GM12892 (cell line): ENCODE data around the gene BAAT.

Source experiments
- POLR2A ChIP-seq: IDR thresholded peaks from 2 replicates; pipeline ENCODE4 v1.6.1; 2011; ENCODE audit warnings: low read depth, low read length, control low read depth
- POLR2AphosphoS5 ChIP-seq: IDR thresholded peaks from 2 replicates; pipeline ENCODE4 v1.6.1; 2011; ENCODE audit warnings: low read depth, low read length, control low read depth

GRCh38 chr9:101365181-101365580 lies 19.6 kb downstream of the BAAT start:
- no peak for TF ChIP-seq POLR2AphosphoS5
- TF ChIP-seq POLR2A, result no peak
